ES-I3 (cell line): Measurements from ENCODE around the gene ASCL2.

Experiments used
- H3K36me3 ChIP-seq: 2 replicates; pipeline ENCODE4 v1.6.1; 2013; ENCODE audit warnings: mild to moderate bottlenecking, low read length, control low read depth, moderate library complexity; ENCODE audit not compliant: insufficient read depth
- H3K4me1 ChIP-seq: 2 replicates; pipeline ENCODE4 v1.6.1; 2013; ENCODE audit warnings: mild to moderate bottlenecking, control low read depth, low read length; ENCODE audit not compliant: insufficient read depth
- H3K9ac ChIP-seq: 2 replicates; pipeline ENCODE4 v1.6.1; 2013; ENCODE audit warnings: low read depth, mild to moderate bottlenecking, low read length, moderate library complexity
- H3K9me3 ChIP-seq: 2 replicates; pipeline ENCODE4 v1.6.1; 2013; ENCODE audit warnings: mild to moderate bottlenecking, low read length, moderate library complexity; ENCODE audit not compliant: control insufficient read depth, insufficient read depth

The ASCL2 gene

DNA sequence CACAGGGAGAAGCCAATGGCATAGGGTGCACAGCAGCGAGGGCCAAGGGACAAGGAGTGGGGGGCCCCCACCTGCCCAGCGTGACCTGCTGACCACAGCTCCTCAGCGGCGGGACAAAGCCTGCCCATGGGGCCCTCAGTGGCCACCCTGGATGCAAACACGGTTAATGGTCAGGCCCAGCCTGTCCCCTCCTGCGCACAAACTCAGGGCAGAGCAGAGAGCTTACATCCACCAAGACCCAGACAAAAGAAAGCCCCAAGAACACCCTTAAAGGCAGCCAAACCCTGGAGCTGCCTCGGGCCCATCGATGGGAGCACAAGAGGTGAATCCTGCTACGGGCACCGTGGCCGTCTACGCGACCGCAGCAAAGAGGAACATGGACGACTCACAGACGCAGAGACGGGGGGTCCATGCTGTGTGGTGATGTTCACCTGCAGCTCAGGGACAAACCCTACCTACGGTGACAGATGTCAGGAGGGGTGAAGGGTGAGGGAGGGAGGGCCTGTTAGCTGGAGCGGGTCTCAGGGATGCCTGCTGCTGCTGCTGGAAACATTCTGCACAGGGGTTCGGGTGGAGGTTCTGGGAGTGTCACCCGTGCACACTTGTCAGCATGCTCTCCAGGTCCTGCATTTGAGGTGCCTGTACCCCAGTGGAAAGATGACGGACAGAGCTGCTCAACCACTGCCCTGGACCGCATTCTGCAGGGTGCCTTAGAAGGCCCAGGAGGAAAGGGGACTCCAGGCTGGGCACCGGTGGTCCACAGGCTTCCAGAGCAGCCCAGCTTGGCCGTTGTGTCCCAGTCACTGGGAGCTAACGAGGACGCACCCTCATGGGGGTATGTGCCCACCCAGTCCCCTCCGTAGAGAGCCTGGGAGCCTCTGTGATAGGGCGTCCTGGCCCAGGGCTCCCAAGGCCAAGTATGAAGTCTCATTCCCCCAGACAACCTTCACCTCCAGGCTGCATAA is 11.6 kb downstream of the ASCL2 start:
- Histone ChIP-seq H3K9ac (no peak overlapping the region), H3K4me1 (no peaks in the 10 kb centered on the region), H3K36me3 (no peaks in the 10 kb centered on the region), H3K9me3 (no peaks in the 10 kb centered on the region)

DNA sequence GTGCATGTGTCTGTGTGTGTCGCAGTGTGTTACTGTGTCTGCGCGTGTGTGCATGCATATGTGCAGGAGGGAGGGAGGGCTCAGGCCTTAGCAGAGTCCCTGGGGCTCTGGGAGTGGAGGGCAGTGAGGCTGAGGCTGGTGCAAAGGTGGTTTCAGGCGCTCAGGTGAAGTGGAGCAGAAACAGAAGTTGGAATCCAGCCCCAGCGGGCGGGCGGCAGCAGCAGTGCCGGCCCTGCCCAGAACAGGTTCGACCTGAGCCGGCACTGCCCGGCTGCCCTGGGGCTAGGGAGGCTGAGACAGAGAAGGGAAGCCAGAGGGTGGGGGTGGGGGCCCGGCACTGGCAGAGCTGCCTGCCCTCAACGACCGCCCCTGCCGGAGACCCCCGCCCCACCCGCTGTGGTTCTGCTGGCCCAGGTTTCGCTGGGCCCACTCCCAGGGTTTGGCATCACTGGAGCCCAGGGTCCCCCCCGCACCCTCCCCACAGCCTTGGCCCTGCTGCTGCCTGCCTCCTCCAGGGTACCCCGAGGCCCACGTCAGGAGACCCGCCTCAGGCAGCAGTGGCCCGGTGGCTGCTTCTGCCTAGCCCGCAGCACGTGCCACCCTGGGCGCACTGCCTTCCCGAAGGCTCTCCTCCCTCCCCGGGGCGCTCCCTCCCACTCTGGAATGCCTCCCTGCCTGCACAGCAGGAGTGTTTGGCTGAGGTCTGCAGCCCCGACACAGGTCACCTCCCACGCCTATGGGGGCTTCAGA is 13.3 kb downstream of the ASCL2 start:
- no peaks in the 10 kb centered on the region for H3K9me3 ChIP-seq
- H3K36me3 ChIP-seq = no peaks in the 10 kb centered on the region
- no peaks in the 10 kb centered on the region for H3K4me1 ChIP-seq

DNA sequence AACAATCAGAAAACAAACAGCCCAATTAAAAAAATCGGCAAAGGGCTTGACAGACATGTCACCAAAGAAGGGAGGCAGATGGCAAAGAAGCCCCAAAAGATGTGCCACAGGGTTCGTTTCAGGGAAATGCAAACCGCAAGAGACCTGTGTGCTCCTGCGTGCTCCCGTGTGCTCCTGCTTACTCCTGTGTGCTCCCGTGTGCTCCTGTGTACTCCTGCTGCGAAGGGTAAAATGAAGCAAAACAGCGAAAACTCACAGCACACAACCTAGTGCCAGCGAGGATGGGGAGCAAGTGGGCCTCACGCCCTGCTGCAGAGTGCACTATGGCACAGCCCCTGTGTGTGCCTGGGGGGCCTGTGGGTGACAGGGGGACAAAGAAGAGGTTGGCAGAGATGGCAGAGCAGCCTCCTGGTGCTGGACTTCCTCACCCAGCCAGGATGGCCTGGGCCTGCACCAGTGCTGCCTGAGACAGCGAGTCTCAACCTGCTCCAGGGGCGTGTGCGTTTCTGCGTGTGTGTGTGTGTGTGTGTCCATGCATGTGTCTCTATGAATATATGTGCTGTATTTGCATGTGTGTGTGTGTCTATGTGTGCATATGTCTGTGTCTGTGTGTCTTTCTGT is 14.0 kb downstream of the ASCL2 start:
- no peaks in the 10 kb centered on the region for H3K4me1 ChIP-seq
- H3K36me3 ChIP-seq = no peaks in the 10 kb centered on the region
- no peaks in the 10 kb centered on the region for H3K9me3 ChIP-seq
- H3K9ac ChIP-seq = no peak overlapping the region

More for the DNA sequence above, 13.3 kb downstream of the ASCL2 start:
- no peak overlapping the region for H3K9ac ChIP-seq

DNA sequence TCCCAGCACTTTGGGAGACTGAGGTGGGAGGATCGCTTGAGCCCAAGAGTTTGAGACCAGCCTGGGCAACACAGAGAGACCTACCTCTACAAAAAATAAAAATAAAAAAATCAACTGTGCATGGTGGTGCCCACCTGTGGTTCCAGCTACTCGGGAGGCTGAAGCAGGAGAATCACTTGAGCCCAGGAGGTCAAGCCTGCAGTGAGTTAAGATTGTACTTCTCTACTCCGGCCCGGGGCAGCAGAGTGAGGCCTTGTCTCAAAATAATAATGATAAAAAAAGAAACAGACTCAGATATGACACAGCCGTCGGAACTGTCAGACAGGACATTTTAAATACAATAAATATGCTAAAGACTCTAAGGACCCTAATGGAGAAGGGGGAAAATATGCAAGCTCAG is 18.4 kb downstream of the ASCL2 start:
- Histone ChIP-seq H3K9me3 (no peaks in the 10 kb centered on the region), H3K4me1 (no peaks in the 10 kb centered on the region)

DNA sequence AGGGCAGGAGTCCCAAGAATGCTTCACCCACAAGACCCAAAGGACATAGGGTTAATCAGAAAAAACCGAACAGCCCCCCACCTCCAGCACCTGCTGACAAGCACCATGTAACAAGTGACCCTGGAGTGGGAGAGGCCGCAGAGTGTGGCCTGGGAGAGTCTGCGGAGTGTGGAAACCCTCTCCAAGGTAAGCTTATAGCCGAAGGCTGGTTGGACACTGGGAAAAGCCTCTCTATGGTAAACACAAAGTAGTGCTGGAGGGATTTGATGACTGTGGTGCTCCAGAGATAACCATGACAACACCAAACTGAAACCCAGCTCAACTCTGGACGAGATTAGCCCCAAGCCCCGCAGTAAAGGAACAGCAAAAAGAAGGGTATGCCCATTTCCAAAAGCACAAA is 19.2 kb downstream of the ASCL2 start:
- no peaks in the 10 kb centered on the region for H3K36me3 ChIP-seq
- H3K4me1 ChIP-seq = no peaks in the 10 kb centered on the region
- no peaks in the 10 kb centered on the region for H3K9me3 ChIP-seq
- no peak overlapping the region for H3K9ac ChIP-seq

More for the DNA sequence above, 18.4 kb downstream of the ASCL2 start:
- Histone ChIP-seq H3K36me3 (no peaks in the 10 kb centered on the region), H3K9ac (no peak overlapping the region)

DNA sequence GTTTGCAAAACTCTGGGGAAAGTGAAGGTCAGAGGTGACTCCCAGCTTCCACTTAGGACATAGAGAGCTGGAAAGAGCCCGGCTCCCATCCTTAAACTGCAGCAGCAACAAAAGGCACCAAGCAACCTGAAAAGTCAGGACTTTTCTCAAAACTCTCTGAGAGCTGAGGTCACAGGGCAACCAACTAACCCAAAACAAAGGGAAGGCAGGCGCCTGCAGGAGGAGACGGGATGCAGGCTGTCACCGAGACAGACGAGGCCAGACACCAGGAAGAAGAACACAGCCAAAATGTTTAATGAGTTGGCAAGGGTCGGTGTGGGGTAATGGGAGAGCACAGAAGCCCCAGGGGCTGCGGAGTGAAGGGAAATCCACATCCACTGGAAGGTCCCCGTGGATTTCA is 19.9 kb downstream of the ASCL2 start:
- no peaks in the 10 kb centered on the region for H3K9me3 ChIP-seq
- no peaks in the 10 kb centered on the region for H3K36me3 ChIP-seq
- no peaks in the 10 kb centered on the region for H3K4me1 ChIP-seq
- H3K9ac ChIP-seq = no peak overlapping the region

DNA sequence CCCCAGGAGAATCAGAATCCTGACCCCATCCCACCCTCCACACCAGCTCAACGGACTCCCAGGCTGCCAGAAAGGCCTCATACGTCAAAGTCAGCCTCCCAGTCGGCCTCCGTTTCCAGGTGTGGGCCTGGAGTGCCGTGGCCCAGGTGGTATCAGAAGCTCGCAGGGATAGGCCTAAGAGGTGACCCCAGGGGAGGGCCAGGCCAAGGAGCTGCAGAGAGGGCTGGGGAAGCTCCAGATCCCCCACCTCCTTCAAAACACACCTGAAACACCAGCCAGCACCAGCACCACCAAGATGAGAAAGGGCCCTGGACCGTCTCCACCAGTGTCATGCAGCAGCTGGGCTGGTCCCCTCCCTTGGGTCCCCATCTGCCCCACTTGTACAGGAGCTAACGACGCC is 20.3 kb downstream of the ASCL2 start:
- Histone ChIP-seq H3K9ac (no peak overlapping the region), H3K4me1 (no peaks in the 10 kb centered on the region)

DNA sequence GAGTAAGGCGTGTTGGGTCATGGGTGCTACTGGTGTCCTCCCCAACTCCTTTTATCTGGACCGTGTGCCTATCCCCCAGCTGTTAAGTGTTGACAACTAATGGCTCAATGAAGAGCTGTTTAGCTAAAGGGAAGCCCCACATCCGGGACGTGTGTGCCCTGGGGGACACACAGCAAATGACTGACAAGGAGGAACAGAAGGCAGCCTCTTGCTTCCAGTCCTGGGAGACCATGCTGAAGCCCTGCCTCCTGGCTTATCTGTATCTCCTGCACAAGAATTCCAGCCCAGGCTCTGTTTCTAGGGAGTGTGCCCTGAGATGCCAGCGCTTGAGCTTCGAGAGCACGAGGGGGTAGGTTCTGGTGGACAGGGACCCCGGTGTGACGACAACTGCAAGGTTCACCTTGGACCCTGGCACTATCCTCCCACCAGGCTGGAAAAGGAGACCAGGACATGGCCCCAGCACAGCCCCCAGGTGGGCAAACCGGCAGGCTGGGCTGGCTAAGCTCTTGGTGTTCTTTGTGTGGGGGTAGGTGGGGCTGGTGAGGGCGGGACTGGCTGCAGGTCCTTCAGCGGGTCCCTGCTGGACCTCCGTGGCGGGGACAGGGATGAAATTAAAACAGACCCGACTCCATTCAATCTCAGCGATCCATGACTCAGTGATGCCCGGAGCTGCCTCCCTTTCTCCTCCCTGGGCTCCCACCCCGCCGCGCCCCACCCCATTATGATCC is 21.0 kb downstream of the ASCL2 start:
- no peaks in the 10 kb centered on the region for H3K4me1 ChIP-seq
- H3K9me3 ChIP-seq = no peaks in the 10 kb centered on the region
- no peaks in the 10 kb centered on the region for H3K36me3 ChIP-seq
- no peak overlapping the region for H3K9ac ChIP-seq

More for the DNA sequence above, 20.3 kb downstream of the ASCL2 start:
- Histone ChIP-seq H3K9me3 (no peaks in the 10 kb centered on the region), H3K36me3 (no peaks in the 10 kb centered on the region)

DNA sequence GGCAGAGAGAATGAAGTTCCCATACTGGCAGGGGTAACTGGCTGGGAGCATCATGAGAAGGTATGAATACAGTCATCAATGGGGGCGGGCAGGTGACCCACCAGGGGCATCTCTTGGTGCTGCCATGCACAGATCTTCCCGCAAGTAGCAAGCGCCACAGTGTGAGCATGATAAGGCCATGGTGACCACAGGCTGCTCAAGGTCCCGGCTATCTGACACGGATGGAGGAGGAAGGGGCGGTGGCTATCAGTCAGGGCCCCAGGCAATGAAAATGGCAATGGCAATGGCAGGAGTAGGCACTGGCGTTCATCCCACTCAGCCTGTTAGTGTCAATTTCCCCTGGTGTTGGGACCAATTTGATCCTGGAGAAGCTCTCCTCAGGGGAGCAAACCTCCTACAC is 21.6 kb downstream of the ASCL2 start:
- H3K9ac ChIP-seq = no peak overlapping the region
- H3K36me3 ChIP-seq = no peaks in the 10 kb centered on the region
- no peaks in the 10 kb centered on the region for H3K9me3 ChIP-seq
- H3K4me1 ChIP-seq = no peaks in the 10 kb centered on the region

DNA sequence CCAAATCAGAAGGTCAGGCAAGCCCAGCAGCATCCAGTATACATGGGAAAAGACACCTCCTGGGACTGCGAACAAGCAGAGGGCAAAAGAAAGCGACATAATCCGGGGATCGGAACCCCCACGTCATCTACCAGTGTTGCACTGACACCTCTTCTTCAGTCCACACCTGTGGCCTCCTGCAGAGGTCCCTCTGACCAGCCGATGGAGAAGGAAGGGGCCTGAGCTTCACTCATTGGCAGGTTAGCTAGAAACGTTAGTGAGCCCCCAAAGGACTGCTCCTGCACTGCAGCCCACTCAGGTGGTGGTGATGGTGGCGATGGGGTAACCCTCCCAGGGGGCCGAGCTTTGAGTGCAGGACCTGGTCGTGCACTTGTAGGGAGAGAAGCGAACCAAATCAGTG is 22.1 kb downstream of the ASCL2 start:
- Histone ChIP-seq H3K36me3 (no peaks in the 10 kb centered on the region), H3K4me1 (no peaks in the 10 kb centered on the region), H3K9ac (no peak overlapping the region), H3K9me3 (no peaks in the 10 kb centered on the region)

DNA sequence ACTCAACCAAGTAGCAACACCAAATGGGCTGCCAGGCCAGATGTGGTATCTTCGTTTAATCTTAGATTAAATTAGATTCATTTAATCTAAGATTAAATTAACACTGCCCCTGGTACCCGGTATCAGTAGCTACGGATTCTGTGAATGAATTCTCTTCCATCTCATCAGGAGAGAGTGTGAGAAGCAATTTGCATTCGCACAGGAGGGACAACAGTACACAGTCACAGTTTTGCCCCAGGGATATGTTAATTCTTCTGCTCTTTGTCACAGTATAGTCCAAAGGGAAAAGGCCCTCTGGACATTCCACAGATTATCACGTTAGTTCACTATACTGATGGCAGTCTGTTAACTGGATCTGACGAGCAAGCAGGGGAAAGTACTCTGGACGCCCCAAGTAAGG is 22.9 kb downstream of the ASCL2 start:
- Histone ChIP-seq H3K36me3 (no peaks in the 10 kb centered on the region), H3K9ac (no peak overlapping the region), H3K4me1 (no peaks in the 10 kb centered on the region), H3K9me3 (0 out of 2 replicates have a peak, but pooled peaks cover 4% of the 10 kb centered on the region)

DNA sequence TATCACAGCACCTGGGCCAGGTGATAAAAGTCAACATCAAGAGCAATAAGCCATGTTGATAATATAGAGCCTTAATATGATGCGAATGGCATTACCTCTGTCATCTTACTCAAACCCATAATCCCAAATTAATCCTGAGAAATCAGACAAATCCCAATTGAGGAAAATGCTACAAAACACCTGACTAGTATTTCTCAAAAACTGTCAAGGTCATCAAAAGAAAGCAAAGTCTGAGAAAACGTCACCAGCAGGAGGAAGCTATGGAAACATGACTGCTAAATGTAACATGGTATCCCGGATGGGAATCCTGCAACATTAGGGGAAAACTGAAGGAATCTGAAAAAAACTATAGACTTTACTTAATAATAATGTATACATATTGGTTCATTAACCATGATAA is 29.6 kb downstream of the ASCL2 start:
- H3K9me3 ChIP-seq = peaks cover 4% of the 10 kb centered on the region; the same call in 1 of the 2 replicates
- no peak overlapping the region for H3K9ac ChIP-seq
- no peaks in the 10 kb centered on the region for H3K4me1 ChIP-seq
- no peaks in the 10 kb centered on the region for H3K36me3 ChIP-seq

DNA sequence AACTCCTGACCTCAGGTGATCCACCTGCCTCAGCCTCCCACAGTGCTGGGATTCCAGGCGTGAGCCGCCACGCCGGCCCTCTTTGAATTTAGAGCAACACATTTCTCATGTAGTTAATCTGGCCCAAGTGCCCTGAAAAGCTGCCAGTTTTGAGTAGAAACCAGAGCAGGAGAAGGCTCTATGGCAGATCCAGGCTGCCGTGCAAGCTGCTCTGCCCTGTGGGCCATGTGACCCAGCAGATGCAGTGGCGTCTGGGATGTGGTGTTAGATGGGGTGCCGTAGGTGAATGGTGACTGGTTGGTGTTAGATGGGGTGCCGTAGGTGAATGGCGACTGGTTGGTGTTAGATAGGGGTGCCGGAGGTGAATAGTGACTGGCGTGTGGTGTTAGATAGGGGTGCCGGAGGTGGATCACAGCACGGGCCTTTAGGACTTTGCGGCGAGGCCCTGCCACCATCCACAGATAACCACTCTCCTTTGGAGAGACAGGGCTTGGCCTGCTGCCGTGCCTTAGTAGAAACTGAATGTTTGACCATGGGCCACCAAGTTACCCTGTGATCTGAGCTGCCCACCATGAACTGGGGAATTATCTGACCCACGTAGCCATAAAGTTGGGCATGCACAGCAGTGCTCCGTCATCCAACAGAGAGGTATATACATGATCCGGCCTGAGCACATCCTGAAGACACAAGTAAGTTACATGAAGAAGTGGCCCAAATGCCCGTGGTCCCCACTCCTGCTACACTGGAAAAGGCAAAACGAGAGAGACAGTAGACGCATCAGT is 32.7 kb downstream of the ASCL2 start:
- Histone ChIP-seq H3K4me1 (no peaks in the 10 kb centered on the region; the same call in 1 of the 2 replicates), H3K9ac (no peak overlapping the region), H3K36me3 (no peaks in the 10 kb centered on the region), H3K9me3 (peaks cover under 1% of the 10 kb centered on the region; the same call in 1 of the 2 replicates)
